GM21528 (cell line): ENCODE measurements around the gene SGMS1.
"Not testable (repeated sequence)": the region's sequence is repeated elsewhere in the genome, so short reads cannot be mapped to it uniquely, and the experiment has no call there.

ENCODE experiments used
- ATAC-seq: cut with Tn5 transposase; IDR thresholded peaks from one replicate; pipeline ENCODE4 v1.9.1; 2021; ENCODE audit warnings: mild to moderate bottlenecking, moderate library complexity; ENCODE audit not compliant: unreplicated experiment, low FRiP score

Gene SGMS1

DNA sequence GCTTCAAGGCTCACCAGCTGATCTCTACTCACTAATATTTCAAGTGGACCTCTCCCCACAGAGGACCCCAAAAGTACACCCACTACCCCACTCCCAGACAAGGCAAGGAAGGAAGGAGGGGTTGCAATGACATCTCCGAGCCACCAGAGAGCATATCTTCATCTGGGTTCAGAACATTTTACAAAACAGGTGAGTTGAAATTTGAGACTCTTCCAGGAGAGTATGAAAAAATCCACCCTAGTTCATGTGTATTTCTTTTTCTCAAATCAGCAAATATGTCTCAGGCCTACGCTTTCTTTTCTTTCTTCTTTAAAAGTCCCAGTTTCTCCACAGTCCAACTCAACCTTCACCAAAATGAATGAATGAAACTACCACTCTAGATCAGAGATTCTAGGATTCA, 61.9 kb downstream of the SGMS1 start:
- no peak for ATAC-seq

DNA sequence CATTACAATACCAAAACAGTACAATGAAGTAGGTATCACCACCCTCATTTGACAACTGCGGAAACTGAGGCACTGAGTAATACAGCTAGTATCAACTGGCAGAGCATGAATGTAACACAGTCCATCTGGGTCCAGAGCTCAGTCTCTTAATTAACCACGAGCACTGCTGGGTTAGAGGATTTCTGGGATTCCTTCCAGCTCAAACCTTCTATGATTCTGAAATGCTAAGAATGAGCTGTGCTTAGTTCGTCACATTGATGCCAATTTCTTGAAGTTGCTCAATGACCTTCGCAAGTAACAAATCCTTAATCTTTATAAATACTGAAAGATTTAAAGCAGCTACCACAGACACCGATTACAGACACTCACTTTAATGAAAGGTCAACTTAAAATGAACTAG, 62.5 kb downstream of the SGMS1 start:
- no peak for ATAC-seq

DNA sequence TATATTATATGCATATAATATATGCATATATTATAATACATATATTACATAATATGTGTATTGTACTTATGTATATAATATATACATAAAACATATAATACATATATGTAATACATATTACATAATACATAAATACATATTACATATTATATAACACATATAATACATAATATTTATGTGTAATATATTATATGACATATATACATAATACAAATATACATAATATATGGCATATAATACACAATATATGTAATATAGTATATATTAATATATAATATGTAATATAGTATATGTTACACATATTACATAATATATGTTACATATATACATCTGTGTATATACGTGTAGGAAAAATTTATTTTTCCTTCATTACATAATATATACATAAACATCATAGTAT, 63.4 kb downstream of the SGMS1 start:
- no peak for ATAC-seq

DNA sequence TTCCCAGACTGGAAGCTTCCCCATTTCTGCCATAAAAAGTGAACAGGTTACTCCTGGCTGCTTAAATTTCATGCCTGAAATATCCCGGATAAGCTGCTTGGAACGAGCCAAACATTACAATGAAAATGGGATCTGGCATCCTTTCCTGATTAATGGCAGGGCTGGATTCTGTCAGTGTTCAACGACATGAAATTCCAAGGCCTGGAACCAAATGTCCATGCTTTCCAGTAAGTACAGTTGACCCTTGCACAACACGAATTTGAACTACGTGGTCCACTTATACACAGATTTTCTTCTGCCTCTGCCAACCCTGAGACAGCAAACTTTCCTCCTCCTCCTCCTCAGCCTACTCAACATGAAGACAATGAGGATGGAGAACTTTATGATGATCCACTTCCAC, 65.4 kb downstream of the SGMS1 start:
- ATAC-seq = no peak

DNA sequence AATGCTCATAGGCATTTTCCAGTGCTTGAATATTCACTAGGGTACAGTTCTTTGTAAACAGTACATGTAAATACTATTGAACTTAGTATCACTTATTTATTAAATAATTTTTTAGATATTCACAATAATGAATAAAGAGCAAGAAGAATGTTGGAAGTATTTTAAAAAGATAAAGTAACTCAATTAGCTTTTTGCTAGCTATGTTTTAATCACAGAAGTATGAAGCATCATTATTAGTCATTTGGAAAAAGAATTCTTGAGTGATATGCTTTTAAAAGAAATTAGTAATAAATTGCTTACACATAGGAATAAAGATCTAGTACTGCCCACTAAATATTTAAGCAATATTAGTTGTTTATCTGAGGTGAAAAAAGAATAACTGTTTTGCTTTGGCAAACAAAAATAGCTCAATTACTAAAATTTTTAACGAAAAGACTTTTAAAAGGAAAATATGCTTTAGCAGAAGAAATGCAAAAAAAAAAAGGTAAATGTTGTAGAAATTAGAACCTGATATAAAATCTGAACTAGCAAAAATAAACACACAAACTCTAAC, 66.5 kb downstream of the SGMS1 start:
- ATAC-seq = no peak

DNA sequence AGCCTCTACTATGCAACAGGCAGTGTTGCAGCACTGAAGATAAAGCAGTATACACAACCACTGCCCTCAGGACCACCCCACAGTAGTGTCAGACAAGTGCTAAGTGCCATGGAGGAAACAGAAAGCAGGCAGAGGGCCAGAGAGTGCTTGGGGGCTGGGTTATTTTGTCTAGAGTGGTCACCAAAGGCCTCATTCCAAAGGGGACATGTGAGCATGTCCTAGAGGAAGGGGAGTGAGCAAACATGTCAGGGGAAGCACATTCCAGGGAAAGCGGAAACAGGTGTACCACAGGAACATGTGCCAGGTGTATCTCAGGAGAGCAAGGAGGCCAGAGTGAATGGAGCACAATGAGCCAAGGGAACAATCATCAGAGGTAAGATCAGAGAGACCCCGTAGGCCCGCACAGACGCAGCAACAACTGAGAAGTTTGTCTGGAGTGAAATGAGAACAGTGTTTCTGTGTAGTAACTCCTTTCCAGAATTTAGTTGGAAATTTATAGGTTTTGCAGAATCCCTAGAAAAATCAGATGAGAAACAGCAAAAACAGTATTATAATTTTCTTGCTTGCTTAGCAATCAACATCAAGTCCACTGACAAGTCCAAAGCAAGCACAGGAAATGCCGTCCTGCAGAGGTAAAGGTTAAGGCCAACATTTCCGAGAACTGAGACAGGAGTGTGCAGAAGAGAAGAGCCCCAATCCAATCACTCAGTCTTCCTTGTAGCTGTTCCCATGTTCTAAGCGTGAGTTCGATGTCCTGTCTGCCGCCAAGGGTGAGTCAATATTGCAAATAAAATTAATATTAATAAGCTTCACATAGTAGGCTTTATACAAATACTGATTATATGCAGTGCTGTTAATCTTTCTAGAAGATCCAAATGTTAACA, 67.3 kb downstream of the SGMS1 start:
- ATAC-seq = no peak

DNA sequence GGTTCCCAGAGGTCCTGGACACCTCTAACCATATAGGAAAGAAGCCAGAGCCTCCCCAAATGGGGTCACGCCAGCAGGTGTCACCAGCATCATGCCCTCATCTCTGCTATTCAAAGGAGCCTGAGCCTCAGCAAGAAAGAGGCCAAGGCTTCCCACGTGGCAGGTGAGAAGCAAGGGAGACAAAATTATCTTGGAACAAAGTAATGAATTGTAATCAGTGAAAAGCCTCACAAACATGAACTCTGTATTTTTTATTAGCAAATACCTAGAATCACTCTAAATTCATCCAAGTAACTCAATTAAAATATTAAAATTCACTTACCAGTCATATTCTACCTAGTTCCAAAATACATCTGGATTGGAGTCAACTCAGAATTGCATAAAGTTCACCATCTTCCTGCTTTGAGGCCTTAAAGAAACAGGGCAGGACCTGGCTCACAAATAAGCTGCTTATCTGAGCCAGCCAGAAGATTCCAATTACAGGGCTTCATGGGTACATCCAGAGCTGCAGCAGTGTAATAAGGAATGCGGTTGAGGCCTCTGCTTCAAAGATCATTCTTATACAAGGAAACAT, 68.7 kb downstream of the SGMS1 start:
- ATAC-seq = no peak

DNA sequence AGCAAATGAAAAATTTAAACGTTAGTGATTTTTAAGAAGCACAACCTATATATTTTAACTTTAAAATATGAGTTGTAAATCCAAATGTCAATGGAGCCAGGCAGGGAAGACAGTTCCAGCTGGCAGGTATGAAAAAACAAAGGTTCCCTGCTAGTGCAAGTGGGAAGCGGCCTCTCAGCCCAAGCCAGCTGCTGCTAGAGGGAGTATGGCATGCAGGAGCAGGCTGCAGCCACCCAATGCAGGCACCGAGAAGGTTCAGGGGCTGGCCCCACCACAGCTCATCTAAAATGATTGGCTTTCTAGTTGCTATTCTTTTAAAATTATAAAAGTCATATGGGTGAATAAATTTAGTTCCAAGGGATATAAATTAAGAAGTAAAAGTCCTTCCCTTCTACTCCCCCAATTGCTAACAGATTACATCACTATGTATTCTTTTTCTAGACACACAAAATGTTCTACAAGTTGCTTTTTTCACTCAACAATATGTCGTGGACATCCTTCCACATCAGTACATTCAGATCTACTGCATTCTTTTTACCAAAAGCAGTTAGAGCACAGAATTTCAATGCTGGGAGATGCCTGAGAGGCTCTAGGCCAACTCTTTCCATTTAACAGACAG, 69.3 kb downstream of the SGMS1 start:
- no peak for ATAC-seq

DNA sequence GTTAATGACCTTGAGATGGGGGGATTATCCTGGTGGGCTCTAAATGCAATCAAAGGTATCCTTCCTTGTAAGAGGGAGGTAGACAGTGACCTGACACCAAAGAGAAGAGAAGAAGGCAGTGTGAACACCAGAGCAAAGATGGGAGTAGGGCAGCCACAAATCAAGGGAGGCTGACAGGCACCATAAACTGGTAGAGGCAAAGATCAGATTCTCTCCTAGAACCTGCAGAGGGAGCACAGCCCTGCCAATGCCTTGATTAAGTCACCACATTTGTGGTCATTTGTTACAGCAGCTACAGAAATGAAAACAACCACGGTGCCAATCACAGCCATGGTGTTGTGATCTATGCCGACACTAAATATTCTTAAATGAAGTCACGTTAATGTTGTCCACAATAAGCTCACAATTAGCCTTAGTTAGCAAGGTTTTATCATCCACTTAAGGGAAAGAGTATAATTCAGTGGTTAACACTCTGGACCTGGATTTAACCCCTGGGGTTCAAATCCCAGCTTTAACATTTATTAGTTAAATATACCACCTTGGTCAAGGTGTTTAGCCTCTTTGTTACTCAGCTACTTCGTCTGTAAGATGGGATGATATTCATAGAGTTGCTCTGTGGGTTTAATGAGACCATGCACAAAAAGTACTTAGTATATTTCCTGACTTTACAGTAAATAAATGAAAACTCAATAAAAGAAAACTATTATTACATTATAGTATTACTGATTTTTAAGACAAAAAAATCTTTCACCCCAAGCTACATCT, 70.8 kb downstream of the SGMS1 start:
- ATAC-seq = no peak

DNA sequence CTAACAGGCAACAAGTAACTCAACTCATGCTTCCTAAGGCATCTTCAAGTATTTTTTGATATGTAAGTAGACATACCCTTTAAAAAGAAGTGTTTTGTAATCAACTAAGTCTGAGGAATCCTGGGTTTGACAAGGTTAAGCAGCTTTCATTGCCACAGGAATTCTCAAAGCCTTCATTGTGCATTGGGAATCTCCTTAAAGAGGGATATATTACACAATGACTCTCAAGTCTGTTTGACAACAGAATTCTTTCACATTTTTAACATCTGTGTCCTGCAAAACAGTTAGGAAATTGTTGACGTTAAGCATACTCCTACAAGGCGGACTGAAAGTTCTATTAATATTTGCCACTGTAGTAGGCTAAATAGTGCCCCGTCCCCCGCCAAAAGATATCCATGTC, 71.4 kb downstream of the SGMS1 start:
- ATAC-seq = no peak

DNA sequence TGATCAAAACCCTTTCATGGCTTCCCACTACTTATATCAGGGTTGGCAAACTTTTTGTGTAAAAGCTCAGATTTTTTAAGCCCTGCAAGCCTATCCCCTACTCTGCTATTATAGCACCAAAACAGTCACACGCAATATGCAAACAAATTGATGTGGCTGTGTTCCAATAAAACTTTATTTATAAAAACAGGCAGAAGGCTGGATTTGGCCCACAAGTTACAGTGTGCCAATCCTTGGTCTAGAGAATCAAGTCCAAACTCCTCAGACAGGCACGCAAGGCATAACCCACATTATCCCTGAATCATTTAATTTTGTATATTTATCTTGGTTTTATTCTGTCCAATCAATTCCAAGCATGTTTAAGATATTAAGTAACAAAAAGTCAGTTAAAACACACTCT, 71.9 kb downstream of the SGMS1 start:
- no peak for ATAC-seq

DNA sequence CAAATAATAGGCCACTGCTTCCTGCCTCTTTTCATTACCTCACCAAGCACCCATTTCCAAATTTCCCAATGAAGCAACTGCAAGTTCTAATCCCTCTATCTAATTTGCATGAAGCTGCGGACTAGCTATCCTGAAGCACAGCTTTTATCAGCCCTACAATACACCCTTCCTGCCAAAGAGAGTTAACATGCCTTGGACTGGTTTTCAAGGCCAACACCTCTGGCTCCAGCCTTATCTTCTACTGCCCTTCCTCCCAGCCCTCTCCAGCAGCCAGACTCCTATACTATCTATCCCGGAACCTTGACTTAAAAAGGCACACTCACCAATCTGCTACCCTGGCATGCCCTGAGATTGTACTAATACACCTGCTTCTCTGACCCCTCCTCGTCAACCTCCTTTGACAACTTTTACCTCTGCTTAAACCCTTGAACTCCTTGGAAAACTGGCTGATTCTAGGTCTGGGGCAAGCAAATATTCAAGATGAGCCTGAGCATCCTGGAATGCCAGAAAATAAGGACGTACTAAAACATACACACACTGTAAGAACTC, 73.4 kb downstream of the SGMS1 start:
- no peak for ATAC-seq

DNA sequence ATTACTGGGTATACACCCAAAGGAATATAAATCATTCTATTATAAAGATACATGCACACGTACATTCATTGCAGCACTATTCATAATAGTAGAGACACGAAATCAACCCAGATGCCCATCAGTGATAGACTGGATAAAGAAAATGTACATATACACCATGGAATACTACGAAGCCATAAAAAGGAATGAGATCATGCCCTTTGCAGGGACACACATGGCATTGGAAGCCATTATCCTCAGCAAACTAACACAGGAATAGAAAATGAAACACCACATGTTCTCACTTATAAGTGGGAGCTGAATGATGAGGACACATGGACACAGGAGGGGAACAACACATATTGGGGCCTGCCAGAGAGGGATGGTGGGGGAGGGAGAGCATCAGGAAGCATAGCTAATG, 74.6 kb downstream of the SGMS1 start:
- not testable (repeated sequence) for ATAC-seq

DNA sequence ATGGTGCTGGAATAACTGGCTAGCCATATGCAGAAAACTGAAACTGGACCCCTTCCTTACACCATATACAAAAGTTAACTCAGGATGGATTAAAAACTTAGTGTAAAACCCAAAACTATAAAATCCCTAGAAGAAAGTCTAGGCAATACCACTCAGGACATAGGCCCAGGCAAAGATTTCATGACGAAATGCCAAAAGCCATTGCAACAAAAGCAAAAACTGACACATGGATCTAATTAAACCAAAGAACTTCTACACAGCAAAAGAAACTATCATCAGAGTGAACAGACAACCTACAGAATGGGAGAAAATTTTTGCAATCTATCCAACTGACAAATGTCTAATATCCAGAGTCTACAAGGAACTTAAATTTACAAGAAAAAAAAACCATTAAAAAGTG, 75.3 kb downstream of the SGMS1 start:
- ATAC-seq = not testable (repeated sequence)

DNA sequence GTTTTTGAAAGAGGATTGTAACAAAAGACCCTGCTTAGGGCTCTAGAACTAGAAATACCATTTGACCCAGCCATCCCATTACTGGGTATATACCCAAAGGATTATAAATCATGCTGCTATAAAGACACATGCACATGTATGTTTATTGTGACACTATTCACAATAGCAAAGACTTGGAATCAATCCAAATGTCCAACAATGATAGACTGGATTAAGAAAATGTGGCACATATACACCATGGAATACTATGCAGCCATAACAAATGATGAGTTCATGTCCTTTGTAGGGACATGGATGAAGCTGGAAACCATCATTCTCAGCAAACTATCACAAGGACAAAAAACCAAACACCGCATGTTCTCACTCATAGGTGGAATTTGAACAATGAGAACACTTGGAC, 77.5 kb downstream of the SGMS1 start:
- not testable (repeated sequence) for ATAC-seq

DNA sequence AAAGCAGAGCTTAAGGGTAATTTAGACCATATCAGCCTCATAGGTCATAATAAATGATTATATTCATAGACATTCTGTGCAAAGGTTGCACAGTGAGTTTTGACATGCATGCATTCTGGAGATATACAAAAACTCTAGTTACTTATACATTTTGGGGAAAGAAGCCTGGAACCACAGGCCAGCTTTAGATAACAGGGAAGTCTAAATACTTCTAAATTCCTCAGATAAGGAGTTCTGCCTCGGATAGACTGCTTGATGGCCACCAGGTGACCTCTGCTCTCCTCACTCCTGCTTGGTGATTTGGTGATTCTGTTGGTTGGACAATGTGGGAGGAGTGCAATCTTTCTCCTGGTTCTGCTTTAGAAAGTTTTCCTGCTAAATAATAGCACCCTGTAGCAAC, 77.9 kb downstream of the SGMS1 start:
- no peak for ATAC-seq

DNA sequence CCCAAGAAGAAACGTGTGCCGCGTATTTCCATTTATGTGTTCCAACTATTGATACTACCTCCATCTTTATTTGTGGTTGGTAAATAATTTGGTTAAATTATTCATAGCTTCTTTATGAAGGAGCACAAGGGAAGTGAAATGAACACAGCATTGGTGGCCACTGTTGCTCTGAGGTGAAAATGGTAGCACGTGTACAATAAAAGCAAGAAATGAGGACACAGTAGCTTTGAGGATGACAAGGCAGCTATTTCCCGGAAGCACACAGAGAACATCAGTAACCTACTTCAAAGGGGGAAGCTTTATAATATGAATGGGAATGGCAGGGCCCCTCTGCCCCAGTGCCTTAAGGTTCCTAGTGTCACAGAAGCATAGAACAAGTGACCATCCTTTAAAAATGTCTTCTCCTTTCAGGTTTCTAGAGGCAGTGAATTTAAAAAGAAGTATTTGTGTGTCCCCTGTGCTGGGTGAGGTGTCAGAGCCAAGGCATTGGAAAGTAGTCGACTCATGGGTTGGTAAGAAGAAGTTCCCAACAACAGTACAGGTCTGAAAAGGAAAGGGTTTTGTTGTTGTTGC, 78.8 kb downstream of the SGMS1 start:
- ATAC-seq = no peak

DNA sequence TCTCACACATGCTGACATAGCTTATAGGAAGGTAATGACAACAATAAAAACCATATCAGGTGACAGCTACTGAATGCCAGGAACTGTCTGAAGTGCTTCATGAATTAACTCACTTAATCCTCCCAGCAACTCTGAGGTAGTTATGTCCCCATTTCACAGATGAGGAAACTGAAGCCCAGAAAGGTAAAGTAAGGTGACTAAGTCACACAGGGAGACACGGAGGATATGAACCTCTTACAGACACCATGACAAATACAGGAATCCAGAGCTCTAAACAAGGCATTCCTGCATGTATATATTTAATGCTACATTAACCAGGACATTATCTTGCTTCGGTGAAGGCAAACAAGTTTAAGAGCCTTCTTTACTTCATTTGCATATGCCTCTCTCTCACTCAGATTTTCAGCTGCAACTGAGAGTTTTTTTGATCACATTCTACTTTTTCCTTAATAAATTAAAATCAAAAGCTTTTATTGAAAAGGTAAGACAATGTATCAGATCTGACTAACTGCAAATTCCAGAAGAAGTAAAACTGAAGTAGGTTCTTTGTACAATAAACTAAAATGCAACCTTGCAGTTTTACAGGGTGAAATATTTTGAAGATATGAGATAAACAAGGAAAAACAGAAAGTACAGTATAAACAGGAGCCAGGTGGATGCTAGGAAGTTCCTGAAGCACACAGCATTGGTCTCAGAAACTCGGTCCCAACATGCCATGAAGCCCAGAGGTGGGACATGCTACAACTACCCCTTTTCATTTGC, 79.5 kb downstream of the SGMS1 start:
- ATAC-seq = no peak

DNA sequence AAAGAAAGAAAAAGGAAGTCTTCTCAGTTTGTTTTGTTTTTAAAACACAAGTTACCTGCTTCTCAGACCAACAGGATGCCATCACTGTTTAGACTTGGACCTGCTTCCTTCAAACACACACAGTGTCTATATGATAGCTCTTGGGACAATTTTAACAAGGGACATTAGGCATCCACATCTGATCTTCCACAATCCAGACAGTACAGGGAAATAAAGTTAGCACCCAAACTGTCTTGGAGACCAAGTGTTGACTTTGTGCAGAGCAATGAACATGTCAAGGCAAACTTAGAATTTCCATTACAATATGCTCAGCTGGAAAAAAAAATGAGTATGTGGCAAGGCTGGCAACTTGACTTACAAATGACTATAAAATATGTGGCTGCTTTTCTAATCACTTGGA, 80.9 kb downstream of the SGMS1 start:
- ATAC-seq = no peak
